Activated T-helper 1 cell treated with anti-CD3 and anti-CD28 coated beads, Interleukin-2, amount 50 U/mL, for 16 hours (primary cell): ENCODE measurements around the gene WDR83.
"Not testable (repeated sequence)": the region's sequence is repeated elsewhere in the genome, so short reads cannot be mapped to it uniquely, and the experiment has no call there.

ENCODE experiments used
- DNase-seq, 2 donors: peaks; one replicate each; pipeline ENCODE4 v3.0.0-alpha.2; 2020; ENCODE audit warnings: low read depth in 1 of 2, low spot score in 1 of 2

Gene WDR83

GRCh38 chr19:12666265-12667048 lies at the start of gene WDR83, which contains the start of gene MAN2B1:
TSS of gene WDR83 (plus strand) at chr19:12666807. CDS start at chr19:12669791, 2,984 bp downstream.
TSS of gene MAN2B1 (minus strand) at chr19:12666742. CDS start at chr19:12666701, 41 bp downstream.
- peak; percentile 52 to 73 for DNase-seq

- no peak for DNase-seq
Measured at GRCh38 chr19:12617646-12618045, 49.0 kb upstream of the WDR83 start.

GRCh38 chr19:12621253-12622024 lies 45.2 kb upstream of the WDR83 start:
- not testable (repeated sequence) for DNase-seq

- no peak for DNase-seq
Measured at GRCh38 chr19:12623361-12624031, 43.1 kb upstream of the WDR83 start.

GRCh38 chr19:12626958-12627357 lies 39.6 kb upstream of the WDR83 start:
- no peak for DNase-seq

GRCh38 chr19:12628040-12629022 lies 38.3 kb upstream of the WDR83 start:
- no peak for DNase-seq

GRCh38 chr19:12629215-12629614 lies 37.4 kb upstream of the WDR83 start:
- DNase-seq, result no peak

GRCh38 chr19:12636631-12637030 lies 30.0 kb upstream of the WDR83 start:
- DNase-seq, result no peak

- no peak for DNase-seq
Measured at GRCh38 chr19:12638611-12639182, 27.9 kb upstream of the WDR83 start.

- peak; percentile 62 to 72 for DNase-seq
Measured at GRCh38 chr19:12639901-12640613, 26.6 kb upstream of the WDR83 start.

- DNase-seq, result no peak
Measured at GRCh38 chr19:12641456-12641855, 25.2 kb upstream of the WDR83 start.

- DNase-seq, result no peak
Measured at GRCh38 chr19:12642506-12642905, 24.1 kb upstream of the WDR83 start.

- not testable (repeated sequence) for DNase-seq
Measured at GRCh38 chr19:12643716-12644115, 22.9 kb upstream of the WDR83 start.

GRCh38 chr19:12646551-12646950 lies 20.1 kb upstream of the WDR83 start:
- no peak for DNase-seq

- no peak for DNase-seq
Measured at GRCh38 chr19:12647047-12647446, 19.6 kb upstream of the WDR83 start.

- no peak for DNase-seq
Measured at GRCh38 chr19:12647490-12648071, 19.0 kb upstream of the WDR83 start.

- DNase-seq, result no peak
Measured at GRCh38 chr19:12648088-12648487, 18.5 kb upstream of the WDR83 start.

- no peak for DNase-seq
Measured at GRCh38 chr19:12649941-12650340, 16.7 kb upstream of the WDR83 start.

- DNase-seq, result no peak
Measured at GRCh38 chr19:12652219-12652618, 14.4 kb upstream of the WDR83 start.
